Endodermal cell (in vitro differentiated cells): Measurements from ENCODE around the gene CRYZ. TPM values are rescaled to one million over a fixed set of nuclear protein-coding genes. Genes with fewer than 3 reads are reported as not detected.

ENCODE experiments used
- DNase-seq: peaks from one replicate; pipeline ENCODE4 v3.0.0-alpha.2; 2017
- H3K27ac ChIP-seq: 2 replicates; pipeline ENCODE4 v1.5.1; 2013; ENCODE audit warnings: mild to moderate bottlenecking, low read depth, low read length, moderate library complexity
- H3K27me3 ChIP-seq: 2 replicates; pipeline ENCODE4 v1.6.1; 2013; ENCODE audit warnings: mild to moderate bottlenecking, low read length, moderate library complexity; ENCODE audit not compliant: insufficient read depth, control insufficient read depth, poor library complexity, severe bottlenecking
- H3K36me3 ChIP-seq: 2 replicates; pipeline ENCODE4 v1.7.0; 2013; ENCODE audit warnings: mild to moderate bottlenecking, low read length, moderate library complexity; ENCODE audit not compliant: control insufficient read depth, insufficient read depth
- H3K4me1 ChIP-seq: one replicate; pipeline ENCODE4 v1.7.0; 2013; ENCODE audit warnings: low read length; ENCODE audit not compliant: control insufficient read depth, insufficient read depth
- H3K4me3 ChIP-seq: 2 replicates; pipeline ENCODE4 v1.5.1; 2013; ENCODE audit warnings: mild to moderate bottlenecking, low read length, moderate library complexity
- H3K9ac ChIP-seq: 2 replicates; pipeline ENCODE4 v1.6.1; 2013; ENCODE audit warnings: mild to moderate bottlenecking, low read length, moderate library complexity; ENCODE audit not compliant: poor library complexity, severe bottlenecking; ENCODE audit errors: extremely low read depth
- H3K9me3 ChIP-seq: 2 replicates; pipeline ENCODE4 v1.6.1; 2013; ENCODE audit warnings: mild to moderate bottlenecking, low read length, moderate library complexity; ENCODE audit not compliant: control insufficient read depth
- H3K27ac Mint-ChIP-seq: 2 replicates; pipeline ENCODE4 v1.8.0; 2020; ENCODE audit warnings: mixed read lengths
- H3K27me3 Mint-ChIP-seq: 2 replicates; pipeline ENCODE4 v1.8.0; 2021; ENCODE audit warnings: mild to moderate bottlenecking, mixed read lengths; ENCODE audit not compliant: insufficient read depth
- H3K36me3 Mint-ChIP-seq: 2 replicates; pipeline ENCODE4 v1.8.0; 2020; ENCODE audit warnings: low read depth, mixed read lengths
- H3K4me1 Mint-ChIP-seq: 2 replicates; pipeline ENCODE4 v1.8.0; 2020; ENCODE audit warnings: mixed read lengths
- H3K4me3 Mint-ChIP-seq: 2 replicates; pipeline ENCODE4 v1.8.0; 2020; ENCODE audit warnings: mild to moderate bottlenecking, moderate library complexity, mixed read lengths
- H3K9me3 Mint-ChIP-seq: 2 replicates; pipeline ENCODE4 v1.8.0; 2020; ENCODE audit warnings: mild to moderate bottlenecking, mixed read lengths
- CTCF ChIP-seq: fragments of 200-600 bp; sonication (generic); conservative IDR thresholded peaks from 2 replicates; pipeline ENCODE4 v1.5.0; 2021; ENCODE audit warnings: antibody characterized with exemption, mild to moderate bottlenecking
- WGBS, 2 experiments: methylation state at CpG; one replicate each; pipeline versions ENCODE4 v1.1.5 to v1.1.7; 2013; ENCODE audit warnings: missing lambda C conversion rate in 2 of 2, mixed read lengths in 1 of 2; ENCODE audit not compliant: insufficient coverage in 1 of 2, insufficient read length in 1 of 2; 5-methylcytosine and 5-hydroxymethylcytosine counted together
- total RNA-seq, 2 donors: library from RNA; stranded (reverse); fragmentation: NEBNext Ultra II Directional in 1 of 2; extraction: Animal tissue kit (Norgen Biotek cat#: 25700) in 1 of 2; gene quantifications; 2 replicates in 1 of 2; 3 replicates in 1 of 2; pipeline ENCODE4 v1.2.1, GENCODE V29; 2021

The CRYZ gene
- total RNA-seq, 2 donors from 2014 or later = 17.4 to 30.6 TPM

GRCh38 chr1:74726063-74726462 is 6.8 kb downstream of the CRYZ start:
- no peak for DNase-seq
- H3K36me3 Mint-ChIP-seq = peaks cover 23% of the 10 kb centered on the region

GRCh38 chr1:74717626-74718025 is 15.2 kb downstream of the CRYZ start:
- H3K4me3 Mint-ChIP-seq = no peak overlapping the region
- WGBS, 2 experiments = 90 to 100% methylated on average over 2 of the region's 2 CpGs
- no peaks in the 10 kb centered on the region for H3K9me3 Mint-ChIP-seq
- no peak for DNase-seq
- no peak overlapping the region for H3K27ac Mint-ChIP-seq
- H3K36me3 Mint-ChIP-seq = peaks cover 2% of the 10 kb centered on the region
- H3K27me3 Mint-ChIP-seq = no peaks in the 10 kb centered on the region
- no peaks in the 10 kb centered on the region for H3K9me3 ChIP-seq
- no peaks in the 10 kb centered on the region for H3K27me3 ChIP-seq
- H3K9ac ChIP-seq = no peak overlapping the region
- no peak overlapping the region for H3K27ac ChIP-seq
- no peak for TF ChIP-seq CTCF
- peaks cover 12% of the 10 kb centered on the region for H3K4me1 Mint-ChIP-seq
- peaks cover 25% of the 10 kb centered on the region for H3K36me3 ChIP-seq
- peaks cover 2% of the 10 kb centered on the region for H3K4me1 ChIP-seq
- no peak overlapping the region for H3K4me3 ChIP-seq

More at GRCh38 chr1:74726063-74726462, 6.8 kb downstream of the CRYZ start:
- Histone ChIP-seq H3K36me3 (peaks cover 39% of the 10 kb centered on the region), H3K4me1 (no peaks in the 10 kb centered on the region), H3K27ac (no peak overlapping the region), H3K27me3 (no peaks in the 10 kb centered on the region), H3K9ac (no peak overlapping the region), H3K9me3 (peaks cover 19% of the 10 kb centered on the region), H3K4me3 (no peak overlapping the region)
- no peak for TF ChIP-seq CTCF
- Mint-ChIP-seq H3K27me3 (no peaks in the 10 kb centered on the region), H3K27ac (no peak overlapping the region), H3K9me3 (peaks cover 31% of the 10 kb centered on the region), H3K4me3 (no peak overlapping the region), H3K4me1 (peaks cover 3% of the 10 kb centered on the region)
- 82% methylated on average over 1 of the region's 1 CpG; no CpG with 5 or more reads in 1 of the 2 experiments for WGBS, 2 experiments

GRCh38 chr1:74716822-74717221 is 16.0 kb downstream of the CRYZ start:
- Mint-ChIP-seq H3K27me3 (no peaks in the 10 kb centered on the region), H3K36me3 (peaks cover 2% of the 10 kb centered on the region), H3K27ac (no peak overlapping the region), H3K4me3 (no peak overlapping the region), H3K9me3 (no peaks in the 10 kb centered on the region), H3K4me1 (peaks cover 14% of the 10 kb centered on the region)
- no peaks in the 10 kb centered on the region for H3K9me3 ChIP-seq
- peaks cover 2% of the 10 kb centered on the region for H3K4me1 ChIP-seq
- H3K27me3 ChIP-seq = no peaks in the 10 kb centered on the region
- no peak overlapping the region for H3K4me3 ChIP-seq
- H3K36me3 ChIP-seq = peaks cover 20% of the 10 kb centered on the region
- no peak for TF ChIP-seq CTCF
- no peak overlapping the region for H3K9ac ChIP-seq
- 92 to 97% methylated on average over 1 of the region's 1 CpG for WGBS, 2 experiments
- H3K27ac ChIP-seq = no peak overlapping the region
- DNase-seq = no peak
